ENCODE measurements around the gene DTNB.

GRCh38 chr2:25614711-25615110 is 58.7 kb downstream of the DTNB start:
- TF ChIP-seq CTCF (IDR thresholded peaks at IDR 0.05) (no peak), EP300 (IDR thresholded peaks at IDR 0.05) (no peak), POLR2A (IDR thresholded peaks at IDR 0.05) (no peak)

Data from gastroesophageal sphincter (tissue), 3 donors.